Measurements from ENCODE around the gene HEATR5B.

DNA sequence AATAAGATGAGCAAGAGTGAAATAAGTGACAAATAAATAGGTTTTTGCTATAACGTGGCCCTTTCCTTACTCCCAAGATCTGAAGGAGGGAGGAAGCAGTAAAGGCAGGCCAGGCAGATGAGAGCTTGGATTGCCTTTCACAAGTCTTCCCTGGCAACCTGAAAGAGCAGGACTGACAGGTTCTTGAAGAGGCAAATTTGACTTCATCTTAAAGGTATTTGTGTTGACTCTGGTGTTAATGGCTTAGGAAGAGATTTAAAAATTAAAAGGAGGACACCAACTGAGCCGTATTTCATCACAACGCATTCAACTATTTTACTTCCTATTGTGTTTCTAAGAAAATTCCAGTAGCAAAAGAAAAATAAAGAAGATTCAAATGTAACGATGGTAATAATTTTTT, 121.1 kb downstream of the HEATR5B start:
- TF ChIP-seq, protein P1, sequence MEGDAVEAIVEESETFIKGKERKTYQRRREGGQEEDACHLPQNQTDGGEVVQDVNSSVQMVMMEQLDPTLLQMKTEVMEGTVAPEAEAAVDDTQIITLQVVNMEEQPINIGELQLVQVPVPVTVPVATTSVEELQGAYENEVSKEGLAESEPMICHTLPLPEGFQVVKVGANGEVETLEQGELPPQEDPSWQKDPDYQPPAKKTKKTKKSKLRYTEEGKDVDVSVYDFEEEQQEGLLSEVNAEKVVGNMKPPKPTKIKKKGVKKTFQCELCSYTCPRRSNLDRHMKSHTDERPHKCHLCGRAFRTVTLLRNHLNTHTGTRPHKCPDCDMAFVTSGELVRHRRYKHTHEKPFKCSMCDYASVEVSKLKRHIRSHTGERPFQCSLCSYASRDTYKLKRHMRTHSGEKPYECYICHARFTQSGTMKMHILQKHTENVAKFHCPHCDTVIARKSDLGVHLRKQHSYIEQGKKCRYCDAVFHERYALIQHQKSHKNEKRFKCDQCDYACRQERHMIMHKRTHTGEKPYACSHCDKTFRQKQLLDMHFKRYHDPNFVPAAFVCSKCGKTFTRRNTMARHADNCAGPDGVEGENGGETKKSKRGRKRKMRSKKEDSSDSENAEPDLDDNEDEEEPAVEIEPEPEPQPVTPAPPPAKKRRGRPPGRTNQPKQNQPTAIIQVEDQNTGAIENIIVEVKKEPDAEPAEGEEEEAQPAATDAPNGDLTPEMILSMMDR (conservative IDR thresholded peaks at IDR 0.05; ENCODE audit: low read depth, low read length) = no peak
- TF ChIP-seq CEBPB (IDR thresholded peaks at IDR 0.05; ENCODE audit: low read depth, low read length) = no peak
- TF ChIP-seq MAZ (IDR thresholded peaks at IDR 0.05; ENCODE audit: borderline replicate concordance, low read depth, low read length) = no peak
- no peak for TF ChIP-seq POLR2A (IDR thresholded peaks at IDR 0.05; ENCODE audit: low read depth, low read length)
- TF ChIP-seq RFX5 (IDR thresholded peaks at IDR 0.05; ENCODE audit: low read depth, low read length) = no peak
- no peak for TF ChIP-seq BHLHE40 (IDR thresholded peaks at IDR 0.05; ENCODE audit: low read depth, low read length)
- TF ChIP-seq, protein P2, sequence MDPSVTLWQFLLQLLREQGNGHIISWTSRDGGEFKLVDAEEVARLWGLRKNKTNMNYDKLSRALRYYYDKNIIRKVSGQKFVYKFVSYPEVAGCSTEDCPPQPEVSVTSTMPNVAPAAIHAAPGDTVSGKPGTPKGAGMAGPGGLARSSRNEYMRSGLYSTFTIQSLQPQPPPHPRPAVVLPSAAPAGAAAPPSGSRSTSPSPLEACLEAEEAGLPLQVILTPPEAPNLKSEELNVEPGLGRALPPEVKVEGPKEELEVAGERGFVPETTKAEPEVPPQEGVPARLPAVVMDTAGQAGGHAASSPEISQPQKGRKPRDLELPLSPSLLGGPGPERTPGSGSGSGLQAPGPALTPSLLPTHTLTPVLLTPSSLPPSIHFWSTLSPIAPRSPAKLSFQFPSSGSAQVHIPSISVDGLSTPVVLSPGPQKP (IDR thresholded peaks at IDR 0.05; ENCODE audit: borderline replicate concordance, low read depth, low read length) = no peak
- no peak for TF ChIP-seq MXI1 (IDR thresholded peaks at IDR 0.05; ENCODE audit: borderline replicate concordance, low read depth, low read length)
- TF ChIP-seq, protein P3, sequence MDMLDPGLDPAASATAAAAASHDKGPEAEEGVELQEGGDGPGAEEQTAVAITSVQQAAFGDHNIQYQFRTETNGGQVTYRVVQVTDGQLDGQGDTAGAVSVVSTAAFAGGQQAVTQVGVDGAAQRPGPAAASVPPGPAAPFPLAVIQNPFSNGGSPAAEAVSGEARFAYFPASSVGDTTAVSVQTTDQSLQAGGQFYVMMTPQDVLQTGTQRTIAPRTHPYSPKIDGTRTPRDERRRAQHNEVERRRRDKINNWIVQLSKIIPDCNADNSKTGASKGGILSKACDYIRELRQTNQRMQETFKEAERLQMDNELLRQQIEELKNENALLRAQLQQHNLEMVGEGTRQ (IDR thresholded peaks at IDR 0.05; ENCODE audit: low read depth, low read length) = no peak
- no peak for TF ChIP-seq RAD21 (IDR thresholded peaks at IDR 0.05; ENCODE audit: low read length)
